ENCODE measurements around the gene GCDH.
"Not testable (repeated sequence)": the region's sequence is repeated elsewhere in the genome, so short reads cannot be mapped to it uniquely, and the experiment has no call there.

Gene GCDH

DNA sequence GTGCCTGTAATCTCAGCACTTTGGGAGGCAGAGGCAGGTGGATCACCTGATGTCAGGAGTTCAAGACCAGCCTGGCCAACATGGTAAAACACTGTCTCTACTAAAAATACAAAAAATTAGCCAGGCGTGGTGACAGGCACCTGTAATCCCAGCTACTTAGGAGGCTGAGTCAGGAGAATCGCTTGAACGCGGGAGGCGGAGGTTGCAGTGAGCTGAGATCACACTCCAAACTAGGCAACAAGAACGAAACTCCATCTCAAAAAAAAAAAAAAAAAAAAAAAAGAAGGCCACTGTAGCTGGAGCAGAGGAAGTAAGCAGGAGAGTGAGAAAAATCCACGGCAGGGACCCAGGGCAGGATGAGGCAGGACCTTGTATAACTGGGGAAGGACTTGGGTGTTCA, 44.3 kb upstream of the GCDH start:
- H4K91ac ChIP-seq (ENCODE audit: low read depth, low read length) = not testable (repeated sequence)

DNA sequence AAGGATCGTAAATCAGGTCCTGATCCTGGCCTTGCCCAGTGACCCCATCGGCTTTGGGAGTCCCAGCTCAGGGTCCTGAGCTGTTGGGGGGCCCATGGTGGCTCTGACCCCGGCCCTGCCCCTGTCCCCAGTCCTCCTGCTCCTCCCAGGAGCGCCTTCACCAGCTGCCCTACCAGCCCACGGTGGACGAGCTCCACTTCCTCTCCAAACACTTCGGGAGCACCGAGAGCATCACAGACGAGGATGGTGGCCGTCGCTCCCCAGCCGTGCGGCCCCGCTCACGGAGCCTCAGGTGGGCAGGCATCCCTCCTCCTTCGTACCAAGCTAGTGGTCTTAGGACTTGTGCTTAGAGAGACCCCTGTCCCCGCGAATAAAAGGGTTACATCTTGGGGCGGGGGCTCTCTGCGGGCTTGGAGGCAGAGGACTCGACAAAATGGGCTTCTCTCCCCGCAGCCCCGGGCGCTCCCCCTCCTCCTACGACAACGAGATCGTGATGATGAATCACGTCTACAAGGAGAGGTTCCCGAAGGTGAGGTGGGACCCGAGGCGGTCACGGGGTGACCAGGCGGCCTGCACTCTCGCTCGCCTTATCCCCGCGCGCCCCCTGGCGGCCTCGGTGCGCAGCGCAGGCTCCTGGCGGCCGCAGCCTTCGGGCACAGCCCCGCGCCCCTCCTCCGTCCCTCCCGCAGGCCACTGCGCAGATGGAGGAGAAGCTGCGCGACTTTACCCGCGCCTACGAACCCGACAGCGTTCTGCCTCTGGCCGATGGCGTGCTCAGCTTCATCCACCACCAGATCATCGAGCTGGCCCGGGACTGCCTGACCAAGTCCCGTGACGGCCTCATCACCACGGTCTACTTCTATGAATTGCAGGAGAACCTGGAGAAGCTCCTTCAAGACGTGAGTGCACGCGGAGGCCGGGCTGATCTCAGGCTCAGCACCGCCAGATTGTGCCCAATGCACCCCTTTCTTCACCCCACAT, 43.5 kb upstream of the GCDH start:
- Histone ChIP-seq H3K36me3 (ENCODE audit: control insufficient read depth in 1 of 2, insufficient read depth in 2 of 2, low read length in 2 of 2) (no peaks in the 10 kb centered on the region), H3K79me1 (ENCODE audit: low read length) (no peaks in the 10 kb centered on the region), H4K12ac (ENCODE audit: low read depth, low read length) (no peak overlapping the region), H3K79me2 (ENCODE audit: control insufficient read depth, insufficient read depth, low read length, poor library complexity) (no peaks in the 10 kb centered on the region), H3K18ac (ENCODE audit: low read length) (no peak overlapping the region), H3K4ac (ENCODE audit: low read depth, low read length) (no peak overlapping the region), H3K9ac (ENCODE audit: low read length) (no peak overlapping the region), H4K91ac (ENCODE audit: low read depth, low read length) (no peak overlapping the region), H2BK12ac (ENCODE audit: low read length) (no peak overlapping the region), H3K27me3 (ENCODE audit: insufficient read depth, low read length) (no peaks in the 10 kb centered on the region), H2BK120ac (ENCODE audit: insufficient read depth, low read length, poor library complexity) (no peak overlapping the region), H3K4me1 (ENCODE audit: control insufficient read depth in 1 of 2, insufficient read depth in 2 of 2, low read length in 2 of 2) (peaks cover 0 to 3% of the 10 kb centered on the region in 2 experiments), H2BK5ac (ENCODE audit: low read depth, low read length, poor library complexity) (no peak overlapping the region), H3K27ac (ENCODE audit: low read depth, low read length) (no peak overlapping the region), H3K23ac (ENCODE audit: low read length) (no peak overlapping the region), H3K4me2 (ENCODE audit: low read length) (peak overlapping the region; percentile 57), H2AK5ac (ENCODE audit: low read length) (no peak overlapping the region), H4K8ac (ENCODE audit: low read depth, low read length) (peak overlapping the region; percentile 8), H2AFZ (ENCODE audit: insufficient read depth, low read length, poor library complexity) (peak overlapping the region; percentile 57), H3K4me3 (ENCODE audit: low read depth, low read length) (no peak overlapping the region), H3K9me3 (ENCODE audit: insufficient read depth, low read depth, low read length) (peaks cover 3% of the 10 kb centered on the region), H3K14ac (ENCODE audit: low read length) (no peak overlapping the region)
- no CpG with 5 or more reads among the region's 69 CpGs for WGBS (ENCODE audit: extremely low coverage, insufficient coverage, insufficient read length)
- peak; percentile 82 to 90 for DNase-seq

More for the DNA sequence above, 44.3 kb upstream of the GCDH start:
- not testable (repeated sequence) for H3K79me2 ChIP-seq (ENCODE audit: control insufficient read depth, insufficient read depth, low read length, poor library complexity); H3K4me3 ChIP-seq (ENCODE audit: low read depth, low read length); H3K4ac ChIP-seq (ENCODE audit: low read depth, low read length); H2BK12ac ChIP-seq (ENCODE audit: low read length); H2BK120ac ChIP-seq (ENCODE audit: insufficient read depth, low read length, poor library complexity); H3K27ac ChIP-seq (ENCODE audit: low read depth, low read length); H3K9ac ChIP-seq (ENCODE audit: low read length); H3K79me1 ChIP-seq (ENCODE audit: low read length); H3K18ac ChIP-seq (ENCODE audit: low read length); H3K14ac ChIP-seq (ENCODE audit: low read length); H2BK5ac ChIP-seq (ENCODE audit: low read depth, low read length, poor library complexity); DNase-seq; H2AK5ac ChIP-seq (ENCODE audit: low read length); H3K4me1 ChIP-seq (ENCODE audit: control insufficient read depth in 1 of 2, insufficient read depth in 2 of 2, low read length in 2 of 2); H3K23ac ChIP-seq (ENCODE audit: low read length); H3K9me3 ChIP-seq (ENCODE audit: insufficient read depth, low read depth, low read length); H3K36me3 ChIP-seq (ENCODE audit: control insufficient read depth in 1 of 2, insufficient read depth in 2 of 2, low read length in 2 of 2); H4K12ac ChIP-seq (ENCODE audit: low read depth, low read length); H4K8ac ChIP-seq (ENCODE audit: low read depth, low read length); H3K4me2 ChIP-seq (ENCODE audit: low read length); H3K27me3 ChIP-seq (ENCODE audit: insufficient read depth, low read length); H2AFZ ChIP-seq (ENCODE audit: insufficient read depth, low read length, poor library complexity)
- no CpG with 5 or more reads among the region's 7 CpGs for WGBS (ENCODE audit: extremely low coverage, insufficient coverage, insufficient read length)

DNA sequence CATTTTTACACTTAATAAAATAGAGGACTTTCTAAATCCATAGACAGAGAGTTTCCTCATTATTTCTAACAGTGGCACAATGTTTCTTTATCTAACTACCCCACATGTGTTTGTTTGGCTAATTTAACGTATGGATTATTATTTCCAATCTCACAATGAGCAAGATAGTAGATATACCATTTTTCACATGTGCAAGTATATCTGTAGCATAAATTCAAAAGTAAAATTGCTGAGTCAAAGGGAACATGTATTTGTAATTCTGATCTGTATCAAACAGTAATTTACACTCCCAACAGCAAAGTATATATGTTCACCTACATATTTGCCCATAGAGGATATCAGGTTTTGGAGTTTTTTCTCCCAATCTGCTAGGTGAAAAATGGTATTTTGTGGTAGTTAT, 34.3 kb upstream of the GCDH start:
- H3K9me3 ChIP-seq (ENCODE audit: insufficient read depth, low read depth, low read length) = no peaks in the 10 kb centered on the region
- H3K79me2 ChIP-seq (ENCODE audit: control insufficient read depth, insufficient read depth, low read length, poor library complexity) = no peaks in the 10 kb centered on the region
- H2BK120ac ChIP-seq (ENCODE audit: insufficient read depth, low read length, poor library complexity) = no peak overlapping the region
- no peak overlapping the region for H4K8ac ChIP-seq (ENCODE audit: low read depth, low read length)
- no peak overlapping the region for H2BK5ac ChIP-seq (ENCODE audit: low read depth, low read length, poor library complexity)
- no peak overlapping the region for H2BK12ac ChIP-seq (ENCODE audit: low read length)
- no peak overlapping the region for H3K14ac ChIP-seq (ENCODE audit: low read length)
- H2AK5ac ChIP-seq (ENCODE audit: low read length) = no peak overlapping the region
- no peak for DNase-seq
- no peak overlapping the region for H3K23ac ChIP-seq (ENCODE audit: low read length)
- H4K91ac ChIP-seq (ENCODE audit: low read depth, low read length) = no peak overlapping the region
- no peak overlapping the region for H2AFZ ChIP-seq (ENCODE audit: insufficient read depth, low read length, poor library complexity)
- H3K36me3 ChIP-seq (ENCODE audit: control insufficient read depth in 1 of 2, insufficient read depth in 2 of 2, low read length in 2 of 2) = no peaks in the 10 kb centered on the region
- H3K18ac ChIP-seq (ENCODE audit: low read length) = no peak overlapping the region
- H3K27ac ChIP-seq (ENCODE audit: low read depth, low read length) = no peak overlapping the region
- H3K4me2 ChIP-seq (ENCODE audit: low read length) = no peak overlapping the region
- no peak overlapping the region for H3K9ac ChIP-seq (ENCODE audit: low read length)
- no peak overlapping the region for H4K12ac ChIP-seq (ENCODE audit: low read depth, low read length)
- H3K4me3 ChIP-seq (ENCODE audit: low read depth, low read length) = no peak overlapping the region
- H3K27me3 ChIP-seq (ENCODE audit: insufficient read depth, low read length) = no peaks in the 10 kb centered on the region
- no peaks in the 10 kb centered on the region for H3K4me1 ChIP-seq (ENCODE audit: control insufficient read depth in 1 of 2, insufficient read depth in 2 of 2, low read length in 2 of 2)
- no peaks in the 10 kb centered on the region for H3K79me1 ChIP-seq (ENCODE audit: low read length)
- no CpG with 5 or more reads among the region's 1 CpG for WGBS (ENCODE audit: extremely low coverage, insufficient coverage, insufficient read length)
- H3K4ac ChIP-seq (ENCODE audit: low read depth, low read length) = no peak overlapping the region

DNA sequence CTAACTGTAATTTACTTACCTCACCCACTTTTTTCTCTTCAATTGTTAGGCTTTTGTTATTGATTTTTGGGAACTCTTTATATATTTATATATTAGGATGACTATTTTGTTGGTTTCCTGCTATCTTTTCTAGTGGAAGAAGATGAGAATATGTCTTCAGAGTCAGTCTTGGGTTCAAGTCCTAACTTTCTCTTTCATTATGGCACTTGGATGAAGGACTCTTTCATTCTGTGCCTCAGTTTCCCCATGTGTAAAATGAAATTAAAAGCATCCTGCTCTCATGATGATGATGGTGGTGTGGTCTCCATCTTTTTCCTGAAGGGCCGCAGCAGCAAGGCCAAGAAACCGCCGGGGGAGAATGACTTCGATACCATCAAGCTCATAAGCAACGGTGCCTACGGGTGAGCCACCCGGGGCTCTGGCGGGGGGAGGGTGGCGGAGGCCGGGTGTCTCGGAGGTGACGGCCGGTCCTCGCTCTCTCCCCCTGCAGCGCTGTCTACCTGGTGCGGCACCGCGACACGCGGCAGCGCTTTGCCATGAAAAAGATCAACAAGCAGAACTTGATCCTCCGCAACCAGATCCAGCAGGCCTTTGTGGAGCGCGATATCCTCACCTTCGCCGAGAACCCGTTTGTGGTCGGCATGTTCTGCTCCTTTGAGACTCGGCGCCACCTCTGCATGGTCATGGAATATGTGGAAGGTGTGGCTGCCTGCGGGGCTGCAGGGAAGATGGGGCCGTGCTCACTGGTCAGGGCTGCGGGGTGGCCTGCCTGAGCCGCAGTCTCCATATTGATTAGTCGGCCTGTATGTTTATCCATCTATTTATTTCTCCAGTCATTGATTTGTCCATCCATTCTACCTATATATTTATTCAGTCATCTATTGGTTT, 32.7 kb upstream of the GCDH start:
- no peaks in the 10 kb centered on the region for H3K4me1 ChIP-seq (ENCODE audit: control insufficient read depth in 1 of 2, insufficient read depth in 2 of 2, low read length in 2 of 2)
- H4K8ac ChIP-seq (ENCODE audit: low read depth, low read length) = no peak overlapping the region
- H2AK5ac ChIP-seq (ENCODE audit: low read length) = no peak overlapping the region
- H4K91ac ChIP-seq (ENCODE audit: low read depth, low read length) = no peak overlapping the region
- H2BK120ac ChIP-seq (ENCODE audit: insufficient read depth, low read length, poor library complexity) = no peak overlapping the region
- no peak overlapping the region for H3K4ac ChIP-seq (ENCODE audit: low read depth, low read length)
- no peak overlapping the region for H3K4me3 ChIP-seq (ENCODE audit: low read depth, low read length)
- no peaks in the 10 kb centered on the region for H3K79me2 ChIP-seq (ENCODE audit: control insufficient read depth, insufficient read depth, low read length, poor library complexity)
- no peak overlapping the region for H3K23ac ChIP-seq (ENCODE audit: low read length)
- H3K27me3 ChIP-seq (ENCODE audit: insufficient read depth, low read length) = no peaks in the 10 kb centered on the region
- H3K79me1 ChIP-seq (ENCODE audit: low read length) = no peaks in the 10 kb centered on the region
- H3K27ac ChIP-seq (ENCODE audit: low read depth, low read length) = no peak overlapping the region
- no peak overlapping the region for H3K14ac ChIP-seq (ENCODE audit: low read length)
- no peaks in the 10 kb centered on the region for H3K9me3 ChIP-seq (ENCODE audit: insufficient read depth, low read depth, low read length)
- no peak overlapping the region for H3K9ac ChIP-seq (ENCODE audit: low read length)
- no peak overlapping the region for H2AFZ ChIP-seq (ENCODE audit: insufficient read depth, low read length, poor library complexity)
- H3K18ac ChIP-seq (ENCODE audit: low read length) = no peak overlapping the region
- WGBS (ENCODE audit: extremely low coverage, insufficient coverage, insufficient read length) = no CpG with 5 or more reads among the region's 35 CpGs
- no peak overlapping the region for H3K4me2 ChIP-seq (ENCODE audit: low read length)
- H3K36me3 ChIP-seq (ENCODE audit: control insufficient read depth in 1 of 2, insufficient read depth in 2 of 2, low read length in 2 of 2) = no peaks in the 10 kb centered on the region
- H4K12ac ChIP-seq (ENCODE audit: low read depth, low read length) = no peak overlapping the region
- peak in 1 of 2 donors; percentile 30 for DNase-seq
- no peak overlapping the region for H2BK5ac ChIP-seq (ENCODE audit: low read depth, low read length, poor library complexity)
- H2BK12ac ChIP-seq (ENCODE audit: low read length) = no peak overlapping the region
